Neural cell (in vitro differentiated cells): Measurements from ENCODE around the gene ATP8B4. TPM values are rescaled to one million over a fixed set of nuclear protein-coding genes. Genes with fewer than 3 reads are reported as not detected.

Experiments used
- H2AFZ ChIP-seq: fragments of 200-600, 300-800 bp; sonication (generic), shearing (Covaris generic); 2 replicates; pipeline ENCODE4 v1.6.0; 2014; ENCODE audit warnings: low read depth, mild to moderate bottlenecking, antibody characterized with exemption, low read length, moderate library complexity
- H3F3A ChIP-seq: fragments of 200-600 bp; shearing (Covaris generic); 2 replicates; pipeline ENCODE4 v1.6.1; 2016; ENCODE audit warnings: mild to moderate bottlenecking, moderate library complexity, mixed read lengths, antibody characterized with exemption, low read length; ENCODE audit not compliant: insufficient read depth, poor library complexity, severe bottlenecking
- H3K27ac ChIP-seq: fragments of 200-600, 300-800 bp; sonication (generic), shearing (Covaris generic); 2 replicates; pipeline ENCODE4 v1.5.1; 2014; ENCODE audit warnings: mild to moderate bottlenecking, low read length, moderate library complexity
- H3K27me3 ChIP-seq: fragments of 300-800, 200-600 bp; sonication (generic), shearing (Covaris generic); 2 replicates; pipeline ENCODE4 v1.6.0; 2014; ENCODE audit warnings: mild to moderate bottlenecking, low read depth, low read length, moderate library complexity; ENCODE audit not compliant: insufficient read depth
- H3K36me3 ChIP-seq: fragments of 300-800, 200-600 bp; sonication (generic), shearing (Covaris generic); 2 replicates; pipeline ENCODE4 v1.5.1; 2014; ENCODE audit warnings: mild to moderate bottlenecking, antibody characterized with exemption, low read length, moderate library complexity; ENCODE audit not compliant: insufficient read depth
- H3K4me2 ChIP-seq: fragments of 300-800, 200-600 bp; sonication (generic), shearing (Covaris generic); 2 replicates; pipeline ENCODE4 v1.6.0; 2014; ENCODE audit warnings: mild to moderate bottlenecking, low read length
- H3K4me3 ChIP-seq: fragments of 300-800, 200-600 bp; sonication (generic), shearing (Covaris generic); 2 replicates; pipeline ENCODE4 v1.5.1; 2014; ENCODE audit warnings: mild to moderate bottlenecking, low read length, moderate library complexity
- H3K79me2 ChIP-seq: fragments of 200-600 bp; shearing (Covaris generic); replicated peaks from 2 replicates; pipeline ENCODE4 v1.6.0; 2014; ENCODE audit warnings: mild to moderate bottlenecking, low read length, moderate library complexity; ENCODE audit not compliant: insufficient read depth
- H3K9ac ChIP-seq: fragments of 300-800, 200-600 bp; sonication (generic), shearing (Covaris generic); 2 replicates; pipeline ENCODE4 v1.6.1; 2016; ENCODE audit warnings: mild to moderate bottlenecking, low read length, mixed read lengths
- H3K9me2 ChIP-seq: fragments of 200-600 bp; shearing (Covaris generic); 2 replicates; pipeline ENCODE4 v1.6.1; 2016; ENCODE audit warnings: mild to moderate bottlenecking, low read length, mixed read lengths; ENCODE audit not compliant: insufficient read depth
- H3K9me3 ChIP-seq: fragments of 200-600, 300-800 bp; sonication (generic), shearing (Covaris generic); 2 replicates; pipeline ENCODE4 v1.6.1; 2016; ENCODE audit warnings: mild to moderate bottlenecking, mixed run types, low read length, moderate library complexity, mixed read lengths
- H4K20me1 ChIP-seq: fragments of 200-600 bp; shearing (Covaris generic); 2 replicates; pipeline ENCODE4 v1.6.1; 2016; ENCODE audit warnings: mild to moderate bottlenecking, mixed run types; ENCODE audit not compliant: insufficient read depth
- EP300 ChIP-seq: fragments of 450-650 bp; conservative IDR thresholded peaks from 2 replicates; pipeline ENCODE4 v1.6.1; 2014; ENCODE audit warnings: antibody characterized with exemption, mild to moderate bottlenecking, moderate library complexity; ENCODE audit not compliant: poor library complexity, severe bottlenecking
- EZH2 ChIP-seq: fragments of 200-600, 300-800 bp; shearing (Covaris generic), sonication (generic); IDR thresholded peaks from 2 replicates; pipeline ENCODE4 v1.6.1; 2014; ENCODE audit warnings: antibody characterized with exemption, low read length, borderline replicate concordance, mild to moderate bottlenecking; ENCODE audit not compliant: insufficient read depth, poor library complexity, severe bottlenecking
- MXI1 ChIP-seq: fragments of 450-650 bp; conservative IDR thresholded peaks from 2 replicates; pipeline ENCODE4 v1.6.1; 2014; ENCODE audit warnings: antibody characterized with exemption, mild to moderate bottlenecking; ENCODE audit not compliant: poor library complexity, severe bottlenecking
- POLR2AphosphoS5 ChIP-seq: IDR thresholded peaks from 2 replicates; pipeline ENCODE4 v1.6.1; 2012
- RAD21 ChIP-seq: fragments of 450-650 bp; conservative IDR thresholded peaks from 2 replicates; pipeline ENCODE4 v1.6.1; 2014; ENCODE audit warnings: antibody characterized with exemption, mild to moderate bottlenecking, moderate library complexity
- SMC3 ChIP-seq: fragments of 450-650 bp; conservative IDR thresholded peaks from 2 replicates; pipeline ENCODE4 v1.6.1; 2014; ENCODE audit warnings: antibody characterized with exemption, mild to moderate bottlenecking, moderate library complexity; ENCODE audit not compliant: poor library complexity
- TAF1 ChIP-seq: IDR thresholded peaks from 2 replicates; pipeline ENCODE4 v1.6.1; 2012; ENCODE audit warnings: low read depth
- polyA plus RNA-seq: library from polyadenylated mRNA; depleted of rRNA; stranded (reverse); fragments of >200 nt; gene quantifications from 2 replicates; pipeline ENCODE4 v1.2.3, GENCODE V29; 2014
- TF ChIP-seq, protein P1 (sequence below): fragments of 450-650 bp; IDR thresholded peaks from 2 replicates; pipeline ENCODE4 v1.5.1; 2014; ENCODE audit warnings: antibody characterized with exemption, mild to moderate bottlenecking, moderate library complexity; ENCODE audit not compliant: poor library complexity, severe bottlenecking

ATP8B4 gene
- polyA plus RNA-seq, 1 donor from 2014 or later, result 2.9 TPM

DNA sequence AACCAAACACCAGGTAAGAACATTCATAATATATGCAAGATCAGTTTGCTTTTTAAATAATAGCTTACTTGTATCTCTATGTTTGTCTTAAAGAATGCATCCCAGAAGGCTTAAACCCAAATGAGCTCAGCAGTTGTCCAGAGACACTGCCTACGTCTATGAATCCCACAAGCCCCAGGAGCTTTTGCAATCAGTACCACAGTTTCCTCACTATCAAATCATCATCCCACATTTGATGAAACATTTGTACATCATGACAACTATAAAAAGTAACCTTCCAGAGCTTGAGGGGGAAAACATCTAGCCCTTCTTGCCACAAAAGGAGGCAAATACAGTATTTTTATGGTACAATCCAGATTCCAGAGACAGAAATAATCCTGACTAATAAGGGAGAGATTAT is 63.7 kb downstream of the ATP8B4 start:
- TF ChIP-seq, protein P1, sequence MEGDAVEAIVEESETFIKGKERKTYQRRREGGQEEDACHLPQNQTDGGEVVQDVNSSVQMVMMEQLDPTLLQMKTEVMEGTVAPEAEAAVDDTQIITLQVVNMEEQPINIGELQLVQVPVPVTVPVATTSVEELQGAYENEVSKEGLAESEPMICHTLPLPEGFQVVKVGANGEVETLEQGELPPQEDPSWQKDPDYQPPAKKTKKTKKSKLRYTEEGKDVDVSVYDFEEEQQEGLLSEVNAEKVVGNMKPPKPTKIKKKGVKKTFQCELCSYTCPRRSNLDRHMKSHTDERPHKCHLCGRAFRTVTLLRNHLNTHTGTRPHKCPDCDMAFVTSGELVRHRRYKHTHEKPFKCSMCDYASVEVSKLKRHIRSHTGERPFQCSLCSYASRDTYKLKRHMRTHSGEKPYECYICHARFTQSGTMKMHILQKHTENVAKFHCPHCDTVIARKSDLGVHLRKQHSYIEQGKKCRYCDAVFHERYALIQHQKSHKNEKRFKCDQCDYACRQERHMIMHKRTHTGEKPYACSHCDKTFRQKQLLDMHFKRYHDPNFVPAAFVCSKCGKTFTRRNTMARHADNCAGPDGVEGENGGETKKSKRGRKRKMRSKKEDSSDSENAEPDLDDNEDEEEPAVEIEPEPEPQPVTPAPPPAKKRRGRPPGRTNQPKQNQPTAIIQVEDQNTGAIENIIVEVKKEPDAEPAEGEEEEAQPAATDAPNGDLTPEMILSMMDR, result no peak
- no peak for TF ChIP-seq EZH2
- no peak for TF ChIP-seq SMC3
- TF ChIP-seq POLR2AphosphoS5, result no peak
- TF ChIP-seq RAD21, result no peak
- TF ChIP-seq EP300, result no peak
- no peaks in the 10 kb centered on the region for H3K36me3 ChIP-seq
- H3K4me3 ChIP-seq, result no peak overlapping the region
- no peaks in the 10 kb centered on the region for H3K79me2 ChIP-seq
- peaks cover 3% of the 10 kb centered on the region for H3K9me3 ChIP-seq
- no peak overlapping the region for H2AFZ ChIP-seq
- no peak overlapping the region for H3K9ac ChIP-seq
- H3F3A ChIP-seq, result no peaks in the 10 kb centered on the region
- H3K27ac ChIP-seq, result no peak overlapping the region
- no peaks in the 10 kb centered on the region for H3K27me3 ChIP-seq
- no peaks in the 10 kb centered on the region for H3K9me2 ChIP-seq
- H3K4me2 ChIP-seq, result no peak overlapping the region
- H4K20me1 ChIP-seq, result no peaks in the 10 kb centered on the region

DNA sequence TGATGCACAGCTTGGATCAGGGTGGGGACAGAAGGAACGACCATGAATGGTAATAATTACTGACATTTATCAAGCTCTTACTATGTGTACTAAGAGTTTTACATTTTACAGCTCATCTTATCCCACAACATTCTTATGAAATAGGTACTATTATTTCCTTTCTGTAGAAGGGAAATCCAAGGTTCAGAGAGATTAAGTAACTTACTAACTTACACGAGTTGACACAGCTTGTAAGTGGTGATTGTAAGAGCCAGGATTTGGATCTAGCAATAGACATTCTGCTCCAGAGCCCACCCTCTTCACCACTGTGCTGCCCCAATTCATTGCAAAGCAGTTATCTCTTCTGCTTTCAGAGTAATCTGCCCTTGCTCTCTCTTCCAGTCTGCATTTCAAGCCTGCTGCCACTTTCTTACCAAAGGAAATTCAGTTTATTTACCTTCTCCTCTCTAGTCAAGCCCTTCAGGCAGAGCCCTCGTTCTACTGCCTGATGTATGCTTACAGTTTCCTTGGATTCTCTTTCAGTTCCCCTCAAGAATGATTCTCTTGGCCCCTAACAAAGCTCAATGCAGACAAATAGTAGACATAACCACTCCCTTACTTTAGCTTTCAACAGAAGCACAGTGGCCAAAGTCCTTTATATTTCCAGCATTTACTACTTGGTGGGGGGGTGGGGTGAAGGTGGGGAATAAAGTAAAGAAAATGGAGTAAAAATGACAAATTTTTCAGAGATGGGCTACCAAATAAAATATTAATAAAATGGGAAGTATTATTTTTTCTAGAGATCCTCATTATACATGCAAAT is 65.8 kb downstream of the ATP8B4 start:
- Histone ChIP-seq H3K4me3 (no peak overlapping the region), H3K27ac (no peak overlapping the region), H3K27me3 (no peaks in the 10 kb centered on the region), H3K9me3 (peaks cover 3% of the 10 kb centered on the region), H3K4me2 (no peak overlapping the region), H3K9me2 (no peaks in the 10 kb centered on the region), H4K20me1 (no peaks in the 10 kb centered on the region), H3K36me3 (no peaks in the 10 kb centered on the region), H3K79me2 (no peaks in the 10 kb centered on the region), H2AFZ (no peak overlapping the region), H3K9ac (no peak overlapping the region), H3F3A (no peaks in the 10 kb centered on the region)
- TF ChIP-seq, protein P1, result no peak
- TF ChIP-seq EZH2 (no peak), EP300 (no peak), TAF1 (no peak)

DNA sequence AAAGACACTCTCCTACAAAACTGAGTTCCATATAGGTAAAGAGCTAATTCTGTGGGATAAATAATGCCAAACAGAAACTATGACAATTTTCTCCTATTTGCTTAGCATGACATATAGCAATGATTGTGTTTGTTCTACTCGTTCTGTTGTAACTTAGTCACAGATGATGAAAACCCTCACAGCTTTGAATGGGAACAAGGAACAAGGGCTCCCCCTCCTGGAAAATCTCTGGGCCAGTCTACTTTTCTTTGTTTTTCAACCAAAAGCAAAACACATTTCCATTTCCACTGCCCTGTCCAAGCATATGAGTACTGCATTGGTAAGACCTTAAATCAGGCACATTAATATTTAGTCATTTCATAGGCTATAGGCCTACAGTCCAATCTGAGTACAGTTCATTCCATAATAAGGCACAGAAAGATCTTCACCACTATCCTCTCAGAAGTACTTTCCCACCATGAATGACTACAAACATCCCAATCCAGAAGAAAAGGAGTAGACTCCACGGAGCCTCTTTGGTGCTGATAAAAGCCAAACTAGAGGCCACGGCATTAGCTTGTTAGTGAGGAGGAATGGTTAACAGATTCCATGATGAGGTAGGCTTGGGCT is 67.1 kb downstream of the ATP8B4 start:
- Histone ChIP-seq H4K20me1 (no peaks in the 10 kb centered on the region), H3K79me2 (no peaks in the 10 kb centered on the region), H3K27me3 (no peaks in the 10 kb centered on the region), H3K9me2 (no peaks in the 10 kb centered on the region), H3K4me3 (no peak overlapping the region), H3K4me2 (no peak overlapping the region), H2AFZ (no peak overlapping the region), H3K9ac (no peak overlapping the region), H3F3A (no peaks in the 10 kb centered on the region), H3K27ac (no peak overlapping the region), H3K9me3 (peaks cover 3% of the 10 kb centered on the region), H3K36me3 (no peaks in the 10 kb centered on the region)
- TF ChIP-seq TAF1 (no peak), SMC3 (peak; percentile 75), RAD21 (peak; percentile 77), MXI1 (no peak)
- TF ChIP-seq, protein P1, result peak; percentile 74
